Uterus (tissue), 2 donors: ENCODE results near the gene PIN1.

Experiments
- CTCF ChIP-seq, 4 experiments: fragments of 200-600 bp in 2 of 4; fragments of 450-650 bp in 2 of 4; sonication (generic) in 2 of 4; IDR thresholded peaks; one replicate each; pipeline ENCODE4 v1.5.1; 2016 to 2019; ENCODE audit warnings: antibody characterized with exemption in 4 of 4, mild to moderate bottlenecking in 2 of 4, moderate library complexity in 1 of 4
- POLR2A ChIP-seq, 2 donors: fragments of 450-650 bp; IDR thresholded peaks; one replicate each; pipeline ENCODE4 v1.6.1; 2016; ENCODE audit warnings: antibody characterized with exemption in 2 of 2, mild to moderate bottlenecking in 1 of 2, moderate library complexity in 1 of 2

- TF ChIP-seq CTCF (IDR thresholded peaks at IDR 0.05) (no peak), POLR2A (IDR thresholded peaks at IDR 0.05) (no peak)
Measured at GRCh38 chr19:9819596-9819909, 15.6 kb upstream of the PIN1 start.
